ENCODE measurements around the gene DHX15.

Gene DHX15

GRCh38 chr4:24482871-24483270, 101.5 kb downstream of the DHX15 start:
- no peak for DNase-seq

GRCh38 chr4:24477919-24478318, 106.4 kb downstream of the DHX15 start:
- no peak for DNase-seq
